K562 (cell line): ENCODE results near the gene TMPRSS7.

Source experiments
- NUFIP1 ChIP-seq: fragments of 450-650 bp; IDR thresholded peaks from 2 replicates; pipeline ENCODE4 v1.6.1; 2018; ENCODE audit not compliant: partially characterized antibody
- POLR2AphosphoS5 ChIP-seq: IDR thresholded peaks from 2 replicates; pipeline ENCODE4 v1.6.1; 2011; ENCODE audit warnings: mild to moderate bottlenecking, low read depth, low read length, moderate library complexity; ENCODE audit not compliant: control insufficient read depth, insufficient read depth
- RBBP5 ChIP-seq: fragments of 200-600 bp; sonication (generic); IDR thresholded peaks from 2 replicates; pipeline ENCODE4 v1.6.1; 2012; ENCODE audit warnings: borderline replicate concordance, mild to moderate bottlenecking, low read length, control low read depth, inconsistent platforms; ENCODE audit not compliant: insufficient read depth, poor library complexity, severe bottlenecking
- TF ChIP-seq, protein P1 (sequence below): sonication (generic); formaldehyde crosslinking; IDR thresholded peaks from 2 replicates; pipeline ENCODE4 v1.8.1; 2023; ENCODE audit warnings: mild to moderate bottlenecking, missing genetic modification reagents

DNA sequence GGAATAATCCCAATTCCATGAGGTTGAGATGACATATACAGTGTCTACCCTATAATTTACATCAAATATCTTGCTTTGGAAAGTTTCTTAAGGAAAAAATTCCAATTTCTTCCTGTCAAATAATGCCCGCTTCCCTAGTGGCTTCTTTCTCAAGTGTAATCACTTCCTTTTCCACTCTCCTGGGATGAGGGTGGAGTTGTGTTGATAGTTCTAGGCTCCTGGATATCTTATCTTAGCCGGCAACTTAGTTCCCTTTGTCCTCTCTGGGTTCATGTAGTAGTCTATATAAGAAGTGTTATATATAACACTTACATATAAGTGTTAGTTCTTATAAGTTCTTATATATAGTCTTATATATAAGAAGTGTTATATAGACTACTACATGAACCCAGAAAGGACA, 24.9 kb upstream of the TMPRSS7 start:
- TF ChIP-seq, protein P1, sequence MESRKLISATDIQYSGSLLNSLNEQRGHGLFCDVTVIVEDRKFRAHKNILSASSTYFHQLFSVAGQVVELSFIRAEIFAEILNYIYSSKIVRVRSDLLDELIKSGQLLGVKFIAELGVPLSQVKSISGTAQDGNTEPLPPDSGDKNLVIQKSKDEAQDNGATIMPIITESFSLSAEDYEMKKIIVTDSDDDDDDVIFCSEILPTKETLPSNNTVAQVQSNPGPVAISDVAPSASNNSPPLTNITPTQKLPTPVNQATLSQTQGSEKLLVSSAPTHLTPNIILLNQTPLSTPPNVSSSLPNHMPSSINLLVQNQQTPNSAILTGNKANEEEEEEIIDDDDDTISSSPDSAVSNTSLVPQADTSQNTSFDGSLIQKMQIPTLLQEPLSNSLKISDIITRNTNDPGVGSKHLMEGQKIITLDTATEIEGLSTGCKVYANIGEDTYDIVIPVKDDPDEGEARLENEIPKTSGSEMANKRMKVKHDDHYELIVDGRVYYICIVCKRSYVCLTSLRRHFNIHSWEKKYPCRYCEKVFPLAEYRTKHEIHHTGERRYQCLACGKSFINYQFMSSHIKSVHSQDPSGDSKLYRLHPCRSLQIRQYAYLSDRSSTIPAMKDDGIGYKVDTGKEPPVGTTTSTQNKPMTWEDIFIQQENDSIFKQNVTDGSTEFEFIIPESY (CRISPR knock-in tag): no peak
- TF ChIP-seq POLR2AphosphoS5 (no peak), NUFIP1 (no peak), RBBP5 (no peak)
